GM21528 (cell line): ENCODE results near the gene ZNF23.

Source experiments
- ATAC-seq: cut with Tn5 transposase; IDR thresholded peaks from one replicate; pipeline ENCODE4 v1.9.1; 2021; ENCODE audit warnings: mild to moderate bottlenecking, moderate library complexity; ENCODE audit not compliant: unreplicated experiment, low FRiP score

ZNF23 gene

DNA sequence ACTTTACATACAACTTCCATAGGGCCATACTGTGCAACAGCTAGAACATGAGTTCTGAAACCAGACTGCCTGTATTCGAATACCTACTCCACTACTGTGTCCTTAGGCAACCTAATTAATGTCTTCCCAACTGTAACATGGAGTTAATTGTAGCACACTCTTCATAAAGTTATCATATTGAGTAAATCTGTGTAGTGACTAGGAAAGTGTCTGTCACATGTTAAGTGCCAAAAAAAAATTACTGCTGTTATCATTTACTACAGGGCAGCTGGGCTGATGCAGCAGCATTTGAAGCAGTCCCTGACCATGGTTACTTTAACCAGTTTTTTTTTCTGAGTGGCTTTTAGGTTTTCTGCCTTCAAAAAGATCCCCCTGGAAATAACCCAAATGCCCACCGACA lies 10.9 kb upstream of the ZNF23 start:
- no peak for ATAC-seq

DNA sequence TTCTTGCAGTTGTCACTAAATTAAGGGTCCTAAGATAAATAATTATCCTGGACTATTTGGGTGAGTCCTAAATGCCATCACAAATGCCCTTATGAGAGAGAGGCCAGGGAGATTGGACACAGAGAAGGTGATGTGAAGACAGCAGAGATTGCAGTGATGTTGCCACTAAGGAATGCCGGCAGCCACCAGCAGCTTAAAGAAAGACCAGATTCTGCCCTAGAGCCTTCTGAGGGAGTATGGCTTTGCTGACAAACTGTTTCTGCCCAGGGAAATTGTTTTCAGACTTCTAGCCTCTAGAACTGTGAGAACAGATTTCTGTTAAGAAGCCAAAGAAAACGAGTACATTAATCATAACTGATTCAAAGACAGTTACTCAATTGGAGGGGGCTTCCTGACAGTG lies 10.0 kb upstream of the ZNF23 start:
- no peak for ATAC-seq

DNA sequence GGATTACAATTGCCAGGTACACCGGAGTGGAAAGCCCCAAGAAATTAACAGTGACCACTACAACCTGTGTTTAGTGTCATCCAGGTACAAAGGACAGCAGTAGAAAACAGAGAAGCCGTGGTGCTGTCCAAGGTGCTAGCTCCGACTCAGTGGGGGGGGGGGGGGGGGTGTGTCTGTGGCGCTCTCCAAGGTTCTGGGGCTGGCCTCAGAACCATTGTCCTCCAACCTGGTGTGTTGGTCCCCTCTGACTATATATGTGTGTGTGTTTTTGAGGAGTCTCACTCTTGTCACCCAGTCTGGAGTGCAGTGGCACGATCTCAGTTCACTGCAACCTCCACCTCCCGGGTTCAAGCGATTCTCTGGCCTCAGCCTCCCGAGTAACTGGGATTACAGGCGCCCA lies 5.8 kb upstream of the ZNF23 start:
- ATAC-seq, result no peak

DNA sequence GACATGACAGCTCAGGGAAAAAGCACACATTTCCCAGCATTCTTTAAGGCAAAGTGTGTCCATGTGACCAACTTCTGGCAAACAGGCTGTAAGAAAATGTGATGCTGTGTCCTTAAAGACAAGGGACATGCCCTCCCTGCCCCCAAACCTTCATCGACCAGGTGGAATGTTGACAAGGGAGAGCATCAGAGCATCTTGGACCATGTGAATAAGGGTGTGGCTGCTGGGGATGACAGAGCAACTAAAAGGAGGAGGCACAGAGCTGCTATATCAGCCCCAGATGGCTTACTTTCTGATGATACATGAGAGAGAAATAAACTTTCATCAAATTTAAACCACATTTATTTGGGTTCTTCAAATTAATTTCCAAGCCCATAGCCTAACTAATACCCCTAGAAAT lies 2.2 kb upstream of the ZNF23 start:
- no peak for ATAC-seq

GRCh38 chr16:71460941-71461340 lies 1.1 kb downstream of the ZNF23 start:
- no peak for ATAC-seq

DNA sequence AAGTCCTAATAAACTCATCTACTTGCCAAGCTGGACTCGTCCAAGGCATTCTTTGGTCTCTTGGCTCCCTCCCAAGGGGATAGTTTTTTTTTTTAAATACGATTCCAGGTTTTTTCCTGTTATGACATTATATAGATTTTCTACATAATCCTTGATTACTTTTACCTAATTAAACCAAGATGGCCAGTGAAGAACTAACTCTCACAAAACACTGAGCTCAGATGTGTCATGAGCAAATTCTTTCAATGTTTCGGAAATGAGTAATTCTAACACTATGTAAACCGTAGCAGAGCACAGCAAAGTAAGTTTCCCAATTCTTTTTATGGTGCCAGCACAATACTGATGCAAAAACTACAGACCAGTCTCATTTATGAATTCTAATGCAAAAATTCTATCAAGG lies 1.8 kb downstream of the ZNF23 start:
- ATAC-seq, result no peak

- no peak for ATAC-seq
Measured at GRCh38 chr16:71459510-71459909, 2.5 kb downstream of the ZNF23 start.

DNA sequence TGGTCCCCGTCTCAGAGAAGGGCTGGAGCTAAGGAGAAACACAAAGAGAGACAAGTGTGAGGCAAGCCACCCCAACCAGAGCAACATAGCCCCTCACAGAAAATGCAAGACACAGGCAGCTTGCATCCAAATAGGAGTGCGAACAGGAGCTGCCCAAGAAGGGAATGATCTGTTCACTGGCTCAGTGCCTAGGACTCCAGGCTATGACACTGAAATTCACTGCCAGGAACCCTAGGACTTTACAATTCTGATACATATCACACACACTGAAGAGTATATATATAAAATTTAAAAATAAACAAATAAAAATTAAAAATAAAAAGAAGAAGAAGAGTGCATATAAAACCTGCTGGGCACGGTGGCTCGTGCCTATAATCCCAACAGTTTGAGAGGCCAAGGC lies 5.2 kb downstream of the ZNF23 start:
- ATAC-seq, result no peak

DNA sequence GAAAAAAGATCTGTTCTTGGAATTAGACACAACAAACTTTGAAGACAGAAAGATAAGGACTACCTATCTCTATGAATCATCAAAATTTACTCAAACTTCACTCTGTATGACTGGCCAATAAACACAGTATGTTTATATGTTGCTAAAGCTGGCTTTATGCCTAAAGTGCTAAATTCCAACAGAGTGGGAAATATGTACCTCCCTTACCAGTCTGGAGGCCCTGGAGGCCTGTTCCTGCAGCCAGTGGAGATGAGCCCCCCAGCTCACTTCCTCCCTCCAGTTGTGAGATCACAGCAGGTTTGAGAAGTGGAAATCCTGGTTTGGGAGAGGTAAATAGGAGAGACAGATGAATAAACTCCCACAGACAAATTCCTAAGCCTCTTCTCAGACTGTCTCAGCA lies 9.0 kb downstream of the ZNF23 start:
- no peak for ATAC-seq

GRCh38 chr16:71449020-71449419 lies 13.0 kb downstream of the ZNF23 start:
- ATAC-seq, result no peak

DNA sequence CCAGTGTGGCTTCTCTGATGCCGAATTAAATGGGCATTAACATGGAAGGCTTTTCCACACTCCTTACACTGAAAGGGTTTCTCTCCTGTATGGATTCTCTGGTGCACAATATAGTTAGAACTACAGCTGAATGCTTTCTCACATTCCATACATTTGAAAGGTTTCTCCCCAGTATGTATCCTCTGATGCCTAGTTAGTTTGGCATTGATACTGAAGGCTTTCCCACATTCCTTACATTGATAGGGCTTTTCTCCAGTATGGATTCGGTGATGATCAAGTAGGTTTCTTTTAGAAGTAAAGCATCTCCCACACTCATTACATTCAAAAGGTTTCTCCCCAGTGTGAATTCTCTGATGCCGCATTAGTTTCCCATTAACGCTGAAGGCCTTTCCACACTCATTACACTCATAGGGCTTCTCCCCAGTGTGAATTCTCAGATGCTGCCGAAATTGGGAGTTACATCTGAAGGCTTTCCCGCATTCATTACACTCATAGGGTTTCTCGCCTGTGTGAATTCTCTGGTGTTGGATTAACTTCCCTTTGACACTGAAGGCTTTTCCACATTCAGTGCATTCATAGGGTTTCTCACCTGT lies 13.7 kb downstream of the ZNF23 start:
- ATAC-seq, result no peak

DNA sequence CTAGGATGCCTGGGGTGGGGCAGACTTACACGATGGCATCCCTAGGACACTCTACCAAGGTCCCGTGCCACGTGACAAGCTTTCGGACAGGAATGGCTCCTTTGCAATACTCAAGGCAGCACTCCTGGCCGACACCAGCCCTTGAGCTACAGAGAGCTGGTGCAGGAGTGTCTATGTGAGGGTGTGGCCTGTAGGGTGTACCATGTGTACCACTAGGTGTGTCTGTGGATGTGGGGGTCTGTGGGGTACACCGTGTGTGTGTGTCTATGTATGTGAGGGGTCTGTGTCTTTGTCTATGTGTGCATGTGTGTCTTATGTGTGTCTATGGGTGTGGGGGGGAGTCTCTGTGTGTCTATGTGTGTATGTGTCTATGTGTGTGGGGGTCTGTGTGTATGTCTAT lies 18.3 kb downstream of the ZNF23 start:
- no peak for ATAC-seq

GRCh38 chr16:71442051-71442440 lies 20.0 kb downstream of the ZNF23 start, which contains the start of gene TLE7:
TSS of gene TLE7 (minus strand) at chr16:71442054. CDS start at chr16:71433324, 8,730 bp downstream.
- no peak for ATAC-seq

GRCh38 chr16:71441348-71442050 lies 20.5 kb downstream of the ZNF23 start:
- ATAC-seq, result no peak

GRCh38 chr16:71440669-71441347 lies 21.2 kb downstream of the ZNF23 start:
- no peak for ATAC-seq

DNA sequence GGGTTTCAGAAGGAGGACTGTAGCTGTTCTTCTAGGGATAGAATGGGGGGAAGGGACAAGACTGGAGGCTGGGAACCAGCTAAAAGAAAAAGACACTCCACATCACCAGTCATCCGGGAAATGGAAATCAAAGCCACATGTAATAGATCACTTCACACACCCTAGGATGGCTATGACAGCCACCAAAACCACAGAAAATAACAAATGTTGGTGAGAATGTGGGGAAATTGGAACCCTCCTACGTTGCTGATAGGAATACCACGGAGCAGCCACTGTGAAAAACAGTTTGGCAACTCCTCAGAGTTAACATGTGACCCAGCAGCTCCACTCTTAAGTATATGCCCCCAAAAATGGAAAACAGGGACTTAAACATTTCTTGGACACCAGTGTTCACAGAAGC lies 22.5 kb downstream of the ZNF23 start:
- ATAC-seq, result no peak

GRCh38 chr16:71436473-71436872 lies 25.6 kb downstream of the ZNF23 start:
- ATAC-seq, result no peak

GRCh38 chr16:71432906-71433305 lies 29.1 kb downstream of the ZNF23 start:
- ATAC-seq, result no peak

- ATAC-seq, result no peak
Measured at GRCh38 chr16:71431991-71432390, 30.1 kb downstream of the ZNF23 start.

DNA sequence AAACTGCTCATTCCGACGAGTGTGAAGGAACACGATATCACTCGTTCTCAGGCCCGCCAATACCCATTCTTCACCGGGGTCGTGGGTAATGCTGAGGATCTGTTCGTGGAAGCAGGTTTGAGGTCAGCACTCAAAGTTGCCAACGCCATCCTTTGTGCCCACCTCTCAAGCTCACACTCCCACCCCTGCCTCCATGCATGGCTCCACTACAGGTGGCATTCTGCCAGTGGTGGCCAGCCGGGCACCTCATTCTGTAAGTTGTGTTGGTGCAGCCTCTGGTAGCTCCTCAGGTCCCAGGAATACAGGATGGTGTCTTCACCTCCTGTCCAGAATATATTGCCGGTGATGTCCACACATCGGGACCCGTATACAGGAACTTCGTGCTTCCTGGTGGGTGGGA lies 30.9 kb downstream of the ZNF23 start:
- ATAC-seq, result no peak

- no peak for ATAC-seq
Measured at GRCh38 chr16:71430744-71431143, 31.3 kb downstream of the ZNF23 start.

DNA sequence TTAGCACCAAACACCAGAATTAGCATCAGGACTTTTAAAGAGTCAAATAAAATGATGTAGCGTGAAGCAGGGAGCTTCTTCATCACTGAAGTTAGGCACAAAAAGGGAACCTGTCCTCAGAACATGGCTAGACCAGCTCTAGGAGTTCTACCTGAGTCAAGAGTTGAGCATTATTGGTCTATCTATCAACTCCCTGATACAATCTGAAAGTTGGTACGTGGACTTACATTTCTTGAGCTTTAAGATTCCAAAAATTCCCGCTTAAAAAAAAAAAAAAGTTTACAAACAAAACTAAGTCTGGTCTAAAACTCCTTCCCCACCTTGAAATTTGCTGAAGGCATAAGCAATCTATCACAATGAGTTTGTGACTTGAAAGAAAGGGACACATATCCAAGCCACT lies 32.5 kb downstream of the ZNF23 start:
- no peak for ATAC-seq
